GM19240 (cell line): ENCODE results near the gene PHACTR1.
"Not testable (repeated sequence)": the region's sequence is repeated elsewhere in the genome, so short reads cannot be mapped to it uniquely, and the experiment has no call there.

Experiments used
- DNase-seq: peaks from one replicate; pipeline ENCODE4 v3.0.0; 2011; ENCODE audit warnings: low spot score; ENCODE audit not compliant: insufficient read length

Gene PHACTR1

DNA sequence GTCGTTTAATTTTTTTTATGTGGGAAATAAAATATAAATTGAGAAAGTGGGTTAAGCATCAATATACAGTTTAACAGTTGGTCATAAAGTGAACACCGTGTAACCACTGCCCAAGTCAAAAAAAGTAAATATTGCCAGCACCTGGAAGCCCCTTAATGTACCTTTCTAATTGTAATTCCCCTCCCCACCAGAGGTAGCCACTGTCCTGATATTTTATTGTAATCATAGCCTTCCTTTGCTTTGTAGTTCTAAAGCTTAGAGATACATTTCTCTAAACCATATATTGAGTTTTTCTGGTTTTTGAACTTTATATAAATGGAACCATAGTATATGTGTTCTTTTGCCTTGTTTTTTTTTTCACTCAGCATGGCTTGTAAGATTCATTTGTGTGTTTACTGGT, 431.2 kb downstream of the PHACTR1 start:
- no peak for DNase-seq

DNA sequence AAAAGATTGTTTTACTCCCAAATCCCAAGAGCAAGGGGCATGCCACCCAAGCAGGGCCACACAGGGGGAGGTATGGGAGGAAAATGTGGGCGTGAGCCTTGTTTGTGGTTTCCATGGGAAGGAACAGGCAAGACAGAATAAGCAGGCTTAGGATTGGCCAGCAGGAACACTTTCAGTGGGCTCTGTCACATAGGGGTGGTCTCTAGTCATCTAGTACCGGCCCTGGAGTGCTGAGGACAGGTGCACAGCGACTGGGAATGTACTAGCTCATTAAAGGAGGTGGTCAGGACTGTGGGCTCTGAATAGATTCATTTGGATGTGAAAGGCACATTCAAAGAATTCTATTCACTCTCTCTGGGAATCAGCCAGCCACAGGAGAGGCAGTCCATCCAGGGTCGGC, 436.2 kb downstream of the PHACTR1 start:
- no peak for DNase-seq

DNA sequence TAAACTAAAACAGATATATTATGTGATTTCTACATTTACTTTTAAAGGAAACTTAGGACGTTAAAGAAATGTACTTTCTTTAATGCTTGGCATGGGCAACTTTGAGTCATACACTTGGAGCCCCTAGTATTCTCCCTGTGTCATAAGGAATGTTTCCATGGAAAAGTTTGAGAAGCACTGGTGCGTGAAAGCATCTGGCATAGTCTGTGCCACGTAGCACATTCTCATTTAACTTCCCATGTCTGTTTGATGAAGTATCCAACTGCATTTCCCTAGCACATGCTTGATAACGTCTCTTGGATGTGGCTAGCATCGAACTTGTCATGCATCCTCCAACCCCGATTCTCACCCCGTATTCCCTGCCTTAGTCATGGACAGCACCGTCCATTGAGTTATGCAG, 439.8 kb downstream of the PHACTR1 start:
- DNase-seq: no peak

DNA sequence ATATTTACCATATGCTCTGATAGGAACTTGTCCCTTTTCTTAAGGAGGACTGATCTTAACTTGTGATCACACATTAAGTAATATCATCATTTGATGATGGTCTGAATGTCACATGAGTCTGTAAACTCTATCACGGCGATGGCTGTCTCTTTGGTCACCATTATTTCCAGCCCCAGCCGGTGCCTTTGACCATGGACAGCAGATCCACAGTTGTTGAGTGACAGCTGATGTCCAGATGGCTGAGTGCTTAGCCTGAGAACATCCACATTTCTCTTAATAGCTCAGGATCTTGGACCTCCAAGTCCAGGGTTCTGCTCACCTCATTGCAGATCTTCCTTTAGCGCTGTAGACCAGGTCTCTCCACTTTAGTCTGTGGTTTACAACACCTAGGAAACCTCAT, 440.7 kb downstream of the PHACTR1 start:
- DNase-seq: no peak

DNA sequence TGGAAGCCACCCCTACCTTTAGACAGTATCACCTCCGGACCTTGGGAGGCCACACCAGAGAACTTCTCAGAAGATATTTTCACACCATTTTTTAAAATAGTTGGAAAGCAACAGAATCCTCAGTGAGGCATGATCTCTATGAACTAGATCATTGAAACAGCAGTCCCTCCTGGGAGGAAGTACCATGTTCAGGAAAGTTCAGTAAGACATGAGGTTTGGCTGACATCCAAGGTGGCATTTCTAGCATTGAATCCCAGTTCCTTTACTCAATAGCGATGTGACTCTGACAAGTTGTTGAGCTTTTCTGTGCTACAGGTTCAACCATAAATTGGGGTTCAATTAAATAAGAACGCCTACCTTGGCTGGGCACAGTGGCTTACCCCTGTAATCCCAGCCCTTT, 442.7 kb downstream of the PHACTR1 start:
- DNase-seq: no peak

DNA sequence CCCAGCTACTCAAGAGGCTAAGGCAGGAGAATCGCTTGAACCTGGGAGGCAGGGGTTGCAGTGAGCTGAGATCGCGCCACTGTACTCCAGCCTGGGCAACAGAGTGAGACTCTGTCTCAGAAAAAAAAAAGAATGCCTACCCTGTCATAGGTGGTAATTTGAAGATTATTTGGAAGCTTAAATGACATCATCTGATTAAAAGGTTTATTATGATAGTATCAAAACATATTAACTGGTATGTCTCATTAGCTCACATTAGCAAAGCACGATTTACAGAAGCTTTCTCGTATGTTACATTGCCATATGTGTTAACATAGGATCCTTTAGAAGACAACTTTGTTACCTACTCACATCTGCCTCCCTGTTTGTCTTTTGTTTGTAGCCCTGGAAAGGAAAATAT, 443.3 kb downstream of the PHACTR1 start:
- DNase-seq: not testable (repeated sequence)

DNA sequence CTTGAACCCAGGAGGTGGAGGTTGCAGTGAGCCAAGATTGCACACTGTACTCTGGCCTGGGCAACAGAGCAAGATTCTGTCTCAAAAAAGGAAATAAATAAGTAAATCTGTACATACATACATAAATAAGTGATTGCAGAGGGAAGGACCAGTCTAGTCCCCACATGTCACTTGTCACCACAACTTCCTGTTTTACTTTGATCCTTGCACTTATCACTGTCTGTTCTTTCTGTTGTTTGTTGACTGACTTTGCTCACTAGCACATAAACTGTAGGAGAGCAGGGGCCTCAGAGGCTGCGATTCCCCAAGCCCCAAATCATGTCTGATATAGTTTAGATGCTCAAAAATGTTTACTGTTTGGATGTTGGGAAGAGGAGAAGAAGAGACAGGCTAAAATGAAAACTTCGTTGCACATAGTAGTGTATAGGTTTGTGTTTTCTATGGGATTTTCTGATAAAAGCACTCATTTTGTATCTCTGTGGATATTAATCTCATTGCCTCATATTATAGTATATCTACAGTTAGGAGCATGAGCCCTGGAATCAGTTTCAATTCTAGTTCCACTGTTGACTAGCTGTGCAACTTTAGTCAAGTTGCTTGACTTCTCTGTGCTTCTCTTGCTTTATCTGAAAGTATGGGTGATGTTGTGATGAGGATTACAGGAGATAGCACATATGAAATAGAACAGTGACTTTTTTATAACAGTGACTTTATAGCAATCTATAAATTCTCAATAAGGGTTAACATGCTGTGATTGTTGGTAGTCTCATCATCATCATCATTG, 446.8 kb downstream of the PHACTR1 start:
- no peak for DNase-seq

DNA sequence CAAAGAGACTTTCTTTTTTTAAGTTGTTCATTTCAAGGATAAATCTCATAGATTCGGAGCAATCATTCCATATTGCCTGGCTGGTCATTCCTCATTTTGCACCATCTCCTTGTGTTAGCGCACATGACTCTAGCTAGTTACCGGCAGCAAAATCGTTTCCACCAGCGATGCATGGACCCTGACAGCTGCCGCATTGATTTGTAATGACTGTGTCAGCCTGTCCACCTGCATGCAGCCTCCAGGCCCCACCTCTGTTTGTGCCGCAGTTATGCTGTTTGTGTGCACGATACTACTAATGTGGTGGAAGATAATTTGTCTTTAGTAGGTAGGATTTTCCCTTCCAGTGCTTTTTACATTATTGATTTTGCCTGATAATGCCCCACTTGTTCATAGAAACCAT, 447.7 kb downstream of the PHACTR1 start:
- DNase-seq: no peak

DNA sequence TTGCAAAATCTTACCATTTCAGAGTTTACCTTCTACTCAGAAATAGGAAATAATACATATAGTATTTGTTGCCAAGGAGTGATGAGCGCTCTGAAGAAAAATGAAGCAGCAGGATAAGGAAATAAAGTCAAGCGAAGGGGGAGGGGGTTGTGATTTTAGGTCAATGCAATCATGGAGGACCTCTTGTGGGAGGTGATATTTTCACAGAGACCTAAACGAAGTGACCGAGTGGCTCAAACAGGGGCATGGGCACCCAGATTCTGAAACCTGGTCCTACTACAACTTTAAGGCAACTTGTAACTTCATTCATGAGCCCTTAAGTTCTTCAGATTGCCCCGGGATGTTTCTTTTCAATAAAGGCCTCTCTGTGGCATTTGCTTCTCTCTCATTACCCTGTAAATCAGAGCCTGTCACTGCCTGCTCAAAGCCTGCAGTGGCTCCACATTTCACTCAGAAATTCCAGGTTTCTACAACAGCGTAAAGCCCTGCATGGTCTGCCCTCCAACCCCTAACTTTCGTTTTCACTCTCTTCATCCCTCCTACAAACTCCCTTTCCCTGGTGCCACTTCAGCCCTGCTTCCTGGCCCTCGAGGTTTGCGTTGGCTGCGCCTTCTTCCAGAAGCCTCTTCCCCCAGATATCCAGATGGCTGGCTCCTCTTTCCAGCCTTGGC, 449.1 kb downstream of the PHACTR1 start:
- DNase-seq: no peak

DNA sequence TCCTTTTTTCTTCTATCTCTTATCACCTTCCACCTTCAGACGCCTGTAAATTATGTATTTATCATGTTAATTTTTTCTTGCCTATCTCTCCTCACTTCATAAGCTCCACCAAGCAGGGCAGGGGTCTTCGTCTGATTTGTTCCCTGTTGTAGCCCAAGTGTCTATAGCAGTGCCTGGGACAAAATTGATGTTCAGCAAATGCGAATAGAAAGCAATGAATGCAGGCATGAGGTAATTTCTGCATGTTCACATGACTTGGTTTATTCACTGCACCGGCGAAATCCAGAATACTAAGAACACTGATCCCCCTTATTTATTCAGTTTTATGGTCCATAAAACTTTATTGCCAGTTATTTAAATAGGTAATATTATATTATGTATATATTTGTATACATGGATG, 449.7 kb downstream of the PHACTR1 start:
- DNase-seq: no peak

DNA sequence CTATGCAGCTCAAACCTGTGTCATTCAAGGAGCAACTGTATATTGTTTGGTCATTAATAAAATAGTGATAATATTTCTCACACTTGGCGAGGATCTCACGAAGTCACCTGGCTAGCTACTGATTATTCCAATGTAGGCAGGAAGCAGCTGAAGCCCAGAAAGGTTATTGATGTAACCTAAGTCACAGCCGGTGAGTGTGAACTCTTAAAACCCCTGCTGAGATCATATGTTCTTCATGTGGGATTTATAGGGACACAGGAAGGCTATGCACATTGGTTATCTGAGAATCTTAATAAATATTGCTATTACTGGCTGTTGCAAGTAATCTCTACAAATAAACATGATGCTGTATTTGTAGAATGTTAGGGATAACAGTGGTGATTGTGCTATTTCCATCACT, 450.3 kb downstream of the PHACTR1 start:
- DNase-seq: no peak

DNA sequence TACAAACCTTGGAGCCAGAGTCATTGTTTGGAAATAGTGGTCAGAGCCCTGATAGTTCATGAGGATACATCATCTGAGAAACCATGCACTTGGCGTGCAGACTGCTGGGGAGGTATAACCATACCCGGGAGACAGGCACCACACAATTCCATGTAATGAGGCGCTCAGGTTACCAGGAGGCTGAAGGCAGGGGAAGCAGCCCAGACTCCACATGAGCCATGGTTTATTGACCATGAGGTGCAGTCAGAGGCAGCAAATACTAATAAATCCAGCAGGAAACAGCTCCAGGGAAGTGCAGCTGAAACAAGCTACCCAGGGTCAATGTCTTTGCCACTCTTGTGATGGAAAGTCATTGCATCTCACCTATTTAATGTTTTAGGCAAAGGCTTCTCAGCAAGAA, 455.7 kb downstream of the PHACTR1 start:
- no peak for DNase-seq

DNA sequence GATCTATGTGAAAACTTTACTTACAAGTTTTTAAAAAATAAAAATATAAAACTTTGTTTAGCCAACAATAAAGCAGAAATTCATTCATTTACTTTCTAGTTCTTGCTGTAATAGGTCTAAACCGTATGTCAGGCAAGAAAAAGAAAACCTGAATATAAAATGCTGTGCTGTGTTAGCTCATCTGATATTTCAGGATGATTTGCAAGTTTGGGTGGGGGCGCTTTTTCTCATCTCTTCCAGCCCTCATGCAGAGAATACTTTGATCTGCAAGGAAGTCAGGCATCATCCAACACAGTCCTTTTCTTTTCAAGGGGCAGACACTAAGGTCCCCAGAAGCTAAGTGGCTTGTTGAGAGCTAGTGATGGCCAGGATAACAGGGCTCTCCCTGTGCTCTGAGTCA, 458.5 kb downstream of the PHACTR1 start:
- DNase-seq: no peak

DNA sequence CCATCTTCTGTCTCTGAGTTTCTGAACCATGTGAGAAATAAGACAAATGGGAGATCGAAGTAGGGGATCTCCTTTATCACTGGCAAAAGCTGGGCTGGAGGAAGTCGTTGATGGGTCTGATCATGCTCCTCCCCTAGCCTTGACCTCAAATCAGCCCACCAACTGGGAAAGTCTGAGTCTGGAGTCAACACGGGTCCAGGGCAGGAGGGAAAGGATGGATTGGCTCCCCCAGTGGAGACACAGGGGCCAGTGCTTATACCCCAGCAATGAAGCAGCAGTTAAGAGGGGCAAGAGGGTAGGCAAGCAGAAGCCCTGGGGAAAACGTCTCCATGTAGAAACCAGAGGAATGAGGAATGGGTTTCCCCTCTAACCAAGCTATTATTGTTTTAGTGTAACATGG, 459.2 kb downstream of the PHACTR1 start:
- DNase-seq: no peak

DNA sequence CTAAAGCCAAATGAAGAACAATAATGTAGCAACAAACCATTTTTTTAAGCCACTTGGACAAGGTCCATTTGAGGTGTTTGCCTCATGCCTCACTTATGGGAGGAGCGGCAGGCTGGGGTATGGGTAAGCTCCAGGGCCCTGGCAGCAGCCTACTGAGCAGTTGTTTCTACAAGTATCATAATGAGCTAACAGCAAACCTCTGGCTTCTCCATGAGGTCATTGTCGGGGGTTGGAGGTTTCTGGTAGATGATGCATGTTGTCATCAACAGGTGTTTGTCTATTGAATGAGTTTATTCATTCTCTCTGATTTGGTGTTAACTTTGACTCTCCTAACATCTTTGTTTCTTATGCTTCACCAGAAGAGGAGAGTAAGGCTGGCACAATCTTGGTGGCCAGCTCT, 461.1 kb downstream of the PHACTR1 start:
- DNase-seq: no peak

DNA sequence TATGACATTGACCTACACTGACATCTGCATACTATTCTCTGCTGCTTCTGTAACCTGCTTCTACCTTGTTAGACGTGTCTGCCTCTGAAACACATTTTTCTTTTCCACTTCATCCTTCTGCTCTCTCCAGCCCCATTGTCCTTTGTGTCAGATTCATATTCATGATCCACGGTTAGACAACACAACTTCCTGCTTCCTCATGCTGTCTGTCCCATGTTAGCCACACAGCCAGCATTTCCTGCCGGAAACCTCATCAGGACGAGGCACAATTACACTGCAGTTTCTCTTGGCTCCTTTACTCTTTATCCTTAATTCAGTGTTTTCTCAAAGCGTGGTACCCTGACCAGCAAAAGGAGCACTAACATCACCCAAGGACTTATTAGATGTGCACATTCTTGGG, 461.5 kb downstream of the PHACTR1 start:
- no peak for DNase-seq

DNA sequence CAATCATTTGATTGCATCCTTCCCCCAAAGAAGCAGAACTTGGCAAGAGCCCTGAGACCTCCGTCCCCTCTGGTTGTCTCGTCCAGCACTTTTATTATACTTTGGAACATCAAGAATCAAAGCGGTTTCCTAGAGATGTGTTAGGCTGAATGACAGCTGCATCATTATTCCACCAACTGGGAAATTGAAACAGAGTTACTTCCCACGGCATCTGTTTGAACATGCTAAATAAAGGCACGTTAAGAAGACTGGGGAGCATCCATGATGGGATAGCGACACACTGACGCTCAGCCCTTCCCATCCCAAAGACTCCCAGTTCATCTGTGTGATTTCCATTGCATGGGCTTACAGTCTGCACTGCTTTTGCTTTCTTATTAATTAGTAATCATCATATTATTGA, 464.0 kb downstream of the PHACTR1 start:
- DNase-seq: no peak

DNA sequence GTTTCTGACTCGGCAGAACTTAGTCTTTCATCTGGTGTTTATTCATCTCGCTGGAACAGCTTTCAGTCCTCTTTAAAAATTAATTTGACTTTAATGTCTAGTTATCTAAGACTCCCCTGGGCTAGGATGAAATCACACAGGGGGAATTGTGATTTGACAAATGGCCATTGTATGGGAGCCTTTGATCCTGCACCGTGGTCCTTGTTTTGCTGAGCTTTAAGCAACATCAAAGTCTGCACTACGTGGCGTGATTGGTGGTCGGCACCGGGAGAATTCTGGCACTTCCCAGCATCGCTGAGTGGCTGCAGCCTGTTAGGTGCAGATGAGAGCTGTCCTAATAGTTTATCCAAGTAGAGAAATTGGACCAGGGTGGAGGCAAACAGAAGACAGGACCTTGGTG, 464.8 kb downstream of the PHACTR1 start:
- no peak for DNase-seq

DNA sequence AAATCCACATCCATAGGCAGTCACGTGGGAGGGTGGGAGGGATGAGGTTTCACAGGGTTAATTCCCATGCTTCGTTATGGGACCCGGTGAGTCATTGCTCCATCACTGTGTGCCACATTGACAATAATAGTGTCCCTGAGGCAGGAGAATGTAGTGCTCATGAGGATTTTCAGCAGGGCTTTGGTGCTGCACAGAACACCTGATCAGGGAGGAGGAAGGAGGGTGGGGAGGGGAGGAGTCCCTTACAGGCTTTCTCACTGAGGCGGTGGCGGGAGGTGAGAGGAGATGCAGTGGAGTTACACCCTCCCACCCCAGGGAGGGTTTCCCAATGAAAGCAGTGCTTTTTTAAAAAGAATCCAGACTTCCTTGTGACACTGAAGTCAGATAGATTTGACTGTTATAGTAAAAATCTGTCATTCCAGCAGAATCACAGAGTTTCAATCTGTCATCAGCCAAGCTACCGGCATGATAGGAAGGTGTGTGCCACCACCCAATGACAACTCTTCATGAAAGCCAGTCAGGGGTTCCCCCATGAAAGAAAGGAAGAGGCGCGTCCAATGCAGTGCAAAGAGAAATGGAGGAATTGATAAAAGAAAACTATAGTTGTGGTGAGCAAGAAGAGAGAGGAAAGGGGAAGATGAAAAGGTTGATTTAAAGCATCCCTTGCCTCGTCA, 467.0 kb downstream of the PHACTR1 start:
- no peak for DNase-seq

DNA sequence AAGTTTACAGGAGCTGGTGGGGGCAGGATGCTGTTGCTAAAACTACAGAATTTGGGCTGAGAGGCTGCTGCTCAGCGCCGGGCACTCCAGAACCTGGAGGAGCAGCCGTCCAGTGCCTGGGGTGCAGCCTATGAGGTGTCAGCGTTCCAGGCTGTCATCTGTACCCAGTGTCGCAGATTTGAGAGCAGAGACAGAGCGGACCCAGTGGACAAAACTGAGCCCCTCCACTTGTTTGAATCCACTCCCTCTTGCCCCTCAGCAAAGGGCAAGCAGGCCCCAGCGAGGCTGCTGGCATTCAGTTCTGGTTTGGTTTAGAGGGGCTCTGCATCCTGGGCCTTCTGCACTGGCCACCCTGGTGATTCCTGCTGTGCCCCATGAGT, 467.5 kb downstream of the PHACTR1 start:
- no peak for DNase-seq

DNA sequence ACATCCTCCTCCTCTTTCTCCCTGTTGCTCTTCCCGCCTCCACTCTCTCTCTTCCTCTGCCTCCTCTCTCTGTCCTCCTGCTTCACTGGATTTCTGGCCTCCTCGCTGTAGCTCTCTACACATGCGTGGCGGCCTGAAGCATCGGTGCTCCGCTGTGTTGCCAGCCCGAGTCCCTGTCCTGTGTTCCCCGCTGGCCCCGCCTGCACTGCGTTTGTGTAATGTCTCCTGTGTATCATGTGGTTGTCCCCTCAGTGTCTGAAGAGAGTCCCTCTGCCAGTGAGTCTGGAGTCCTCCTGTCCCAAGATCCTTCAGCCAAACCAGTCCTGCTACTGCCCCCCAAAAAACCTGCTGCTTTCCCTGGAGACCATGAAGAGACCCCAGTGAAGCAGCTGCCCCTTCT, 468.0 kb downstream of the PHACTR1 start:
- no peak for DNase-seq

DNA sequence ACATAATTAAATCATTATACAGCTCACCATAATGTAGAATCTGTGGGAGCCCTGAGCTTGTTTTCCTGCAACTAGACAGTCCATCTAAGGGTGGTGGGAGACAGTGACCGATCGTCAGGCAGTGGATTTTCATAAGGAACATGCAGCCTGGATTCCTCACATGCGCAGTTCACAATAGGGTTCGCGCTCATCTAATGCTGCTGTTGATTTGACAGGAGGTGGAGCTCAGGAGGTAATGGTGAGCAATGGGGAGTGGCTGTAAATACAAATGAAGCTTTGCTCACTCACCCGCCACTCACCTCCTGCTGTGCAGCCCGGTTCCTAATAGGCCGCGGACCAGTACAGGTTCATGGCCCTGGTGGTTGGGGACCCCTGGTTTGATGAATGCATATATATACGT, 470.3 kb downstream of the PHACTR1 start:
- DNase-seq: no peak

DNA sequence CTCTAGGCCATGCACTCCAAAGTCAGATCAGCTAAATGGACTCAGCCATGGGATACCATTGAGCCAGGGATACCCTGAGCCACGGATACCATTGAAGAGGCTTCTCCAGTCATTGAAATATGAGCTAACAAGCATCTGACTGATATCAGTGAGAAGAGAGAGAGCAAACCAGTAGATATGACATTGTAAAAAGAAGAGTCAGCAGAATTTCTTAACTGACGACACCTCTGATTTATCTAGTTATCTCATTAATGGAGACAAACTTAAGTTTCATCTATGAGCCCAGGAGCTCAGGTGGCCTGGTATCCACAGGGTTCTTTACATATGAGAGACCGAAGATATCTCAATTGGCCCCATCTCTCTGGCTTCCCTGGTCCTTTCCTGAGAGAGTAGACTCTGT, 471.1 kb downstream of the PHACTR1 start:
- DNase-seq: no peak
